Type B pancreatic cell (in vitro differentiated cells): ENCODE measurements around the gene RNF144A. TPM values are rescaled to one million over a fixed set of nuclear protein-coding genes. Genes with fewer than 3 reads are reported as not detected.

ENCODE experiments used
- DNase-seq: peaks from one replicate; pipeline ENCODE4 v3.0.0; 2021; ENCODE audit warnings: mixed read lengths; ENCODE audit not compliant: unreplicated experiment; ENCODE audit errors: extremely low spot score
- H3K27ac Mint-ChIP-seq: 2 replicates; pipeline ENCODE4 v1.8.0; 2021; ENCODE audit warnings: mild to moderate bottlenecking, mixed read lengths
- H3K27me3 Mint-ChIP-seq: 2 replicates; pipeline ENCODE4 v1.8.0; 2021; ENCODE audit warnings: mixed read lengths
- H3K36me3 Mint-ChIP-seq: 2 replicates; pipeline ENCODE4 v1.8.0; 2021; ENCODE audit warnings: mixed read lengths
- H3K4me1 Mint-ChIP-seq: one replicate; pipeline ENCODE4 v1.8.0; 2021; ENCODE audit warnings: mixed read lengths; ENCODE audit not compliant: unreplicated experiment
- H3K4me3 Mint-ChIP-seq: 2 replicates; pipeline ENCODE4 v1.8.0; 2021; ENCODE audit warnings: mild to moderate bottlenecking, mixed read lengths
- H3K9me3 Mint-ChIP-seq: 2 replicates; pipeline ENCODE4 v1.8.0; 2021; ENCODE audit warnings: mixed read lengths
- CTCF ChIP-seq: fragments of 200-600 bp; sonication (generic); conservative IDR thresholded peaks from 2 replicates; pipeline ENCODE4 v1.5.0; 2021; ENCODE audit warnings: antibody characterized with exemption, mild to moderate bottlenecking
- total RNA-seq: library from RNA; stranded (reverse); gene quantifications from 2 replicates; pipeline ENCODE4 v1.2.1, GENCODE V29; 2021; ENCODE audit warnings: low replicate concordance

Gene RNF144A
- total RNA-seq, 1 donor from 2014 or later, result 35.6 TPM

- H3K9me3 Mint-ChIP-seq, result peaks cover 6% of the 10 kb centered on the region
- H3K4me1 Mint-ChIP-seq, result peaks cover 28% of the 10 kb centered on the region
- H3K4me3 Mint-ChIP-seq, result no peak overlapping the region
- no peak overlapping the region for H3K27ac Mint-ChIP-seq
- no peak for DNase-seq
- no peak for TF ChIP-seq CTCF
- no peaks in the 10 kb centered on the region for H3K27me3 Mint-ChIP-seq
- H3K36me3 Mint-ChIP-seq, result peaks cover 40% of the 10 kb centered on the region
Measured at GRCh38 chr2:6992794-6993228, 75.6 kb downstream of the RNF144A start.

GRCh38 chr2:6993229-6993640 lies 76.0 kb downstream of the RNF144A start:
- no peak for TF ChIP-seq CTCF
- Mint-ChIP-seq H3K27me3 (no peaks in the 10 kb centered on the region), H3K4me3 (no peak overlapping the region), H3K36me3 (peaks cover 40% of the 10 kb centered on the region), H3K4me1 (peaks cover 30% of the 10 kb centered on the region), H3K27ac (no peak overlapping the region), H3K9me3 (peaks cover 6% of the 10 kb centered on the region)
- DNase-seq, result no peak

- Mint-ChIP-seq H3K4me1 (peaks cover 35% of the 10 kb centered on the region), H3K27me3 (no peaks in the 10 kb centered on the region), H3K36me3 (peaks cover 41% of the 10 kb centered on the region), H3K9me3 (peaks cover 6% of the 10 kb centered on the region), H3K4me3 (no peak overlapping the region), H3K27ac (no peak overlapping the region)
- TF ChIP-seq CTCF, result no peak
- no peak for DNase-seq
Measured at GRCh38 chr2:6993936-6994335, 76.7 kb downstream of the RNF144A start.

GRCh38 chr2:6994536-6995128 lies 77.4 kb downstream of the RNF144A start:
- H3K27ac Mint-ChIP-seq, result no peak overlapping the region

GRCh38 chr2:6995391-6996097 lies 78.3 kb downstream of the RNF144A start:
- TF ChIP-seq CTCF, result no peak
- no peak overlapping the region for H3K4me3 Mint-ChIP-seq
- H3K4me1 Mint-ChIP-seq, result peaks cover 35% of the 10 kb centered on the region
- H3K27ac Mint-ChIP-seq, result no peak overlapping the region
- H3K9me3 Mint-ChIP-seq, result peaks cover 5% of the 10 kb centered on the region
- no peaks in the 10 kb centered on the region for H3K27me3 Mint-ChIP-seq
- no peak for DNase-seq
- peaks cover 31% of the 10 kb centered on the region for H3K36me3 Mint-ChIP-seq

More at GRCh38 chr2:6994536-6995128, 77.4 kb downstream of the RNF144A start:
- TF ChIP-seq CTCF, result no peak
- Mint-ChIP-seq H3K4me1 (peaks cover 35% of the 10 kb centered on the region), H3K36me3 (peaks cover 35% of the 10 kb centered on the region), H3K27me3 (no peaks in the 10 kb centered on the region), H3K9me3 (peaks cover 6% of the 10 kb centered on the region), H3K4me3 (no peak overlapping the region)
- DNase-seq, result no peak
